T47D (cell line): ENCODE data around the gene ZNF319.

ENCODE experiments used
- DNase-seq, 2 experiments: peaks; one replicate each; pipeline versions ENCODE4 v3.0.0 to v3.0.0-alpha.2; 2011 to 2012; ENCODE audit warnings: low read depth in 1 of 2, low spot score in 1 of 2
- JUND ChIP-seq: IDR thresholded peaks from 2 replicates; pipeline ENCODE4 v1.6.1; 2012; ENCODE audit warnings: low read depth
- in situ Hi-C: cut with HindIII; loops from 2 replicates; pipeline ENCODE4 v1.10.0; 2016; ENCODE audit warnings: low sequenced_read_pairs, low pct_unique_long_range_greater_than_20kb

Gene ZNF319

DNA sequence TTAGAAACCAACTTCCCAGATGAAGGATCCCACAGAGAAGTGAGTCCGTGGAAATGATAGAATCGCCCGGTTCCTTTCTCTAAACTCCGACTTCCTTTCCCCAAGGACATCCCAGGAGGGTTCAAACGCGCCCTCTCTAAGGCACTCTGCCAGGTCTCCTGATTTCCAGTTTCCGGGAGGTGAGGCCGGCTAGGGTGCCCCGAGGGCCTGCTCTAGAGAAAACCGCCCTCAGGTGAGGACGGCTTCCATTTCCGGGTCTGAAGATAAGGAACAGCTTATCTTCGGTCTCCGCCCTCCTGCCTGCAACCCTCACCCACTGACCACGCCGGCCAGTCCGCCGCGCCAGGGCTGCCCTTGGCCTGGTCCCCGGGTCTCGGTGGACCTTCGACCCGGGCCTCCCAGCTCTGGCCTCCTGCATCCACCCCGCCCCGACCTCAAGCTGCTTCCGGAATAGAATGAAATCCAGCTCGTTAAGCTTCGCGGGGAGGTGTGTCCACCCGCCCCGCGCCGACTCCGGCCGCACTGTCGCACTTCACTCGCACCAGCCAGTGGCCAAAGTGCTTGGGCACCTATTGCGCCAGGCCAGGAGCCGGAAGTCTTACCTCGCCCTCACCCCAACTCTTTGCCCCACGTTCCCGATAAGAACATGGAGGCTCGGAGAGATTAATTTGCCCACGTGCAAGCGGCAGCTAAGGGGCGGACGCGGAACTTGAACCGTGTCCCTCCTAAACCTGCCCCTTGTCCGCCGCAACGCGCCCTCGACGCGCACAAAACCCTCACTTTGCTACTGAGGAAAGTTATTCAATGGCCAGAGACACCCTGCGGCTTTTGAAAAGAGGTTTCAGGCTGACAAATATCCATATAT is 24.2 kb upstream of the ZNF319 start:
- in situ Hi-C loops: no loop called here
- DNase-seq: peak; percentile 44 to 50
- no peak for TF ChIP-seq JUND

DNA sequence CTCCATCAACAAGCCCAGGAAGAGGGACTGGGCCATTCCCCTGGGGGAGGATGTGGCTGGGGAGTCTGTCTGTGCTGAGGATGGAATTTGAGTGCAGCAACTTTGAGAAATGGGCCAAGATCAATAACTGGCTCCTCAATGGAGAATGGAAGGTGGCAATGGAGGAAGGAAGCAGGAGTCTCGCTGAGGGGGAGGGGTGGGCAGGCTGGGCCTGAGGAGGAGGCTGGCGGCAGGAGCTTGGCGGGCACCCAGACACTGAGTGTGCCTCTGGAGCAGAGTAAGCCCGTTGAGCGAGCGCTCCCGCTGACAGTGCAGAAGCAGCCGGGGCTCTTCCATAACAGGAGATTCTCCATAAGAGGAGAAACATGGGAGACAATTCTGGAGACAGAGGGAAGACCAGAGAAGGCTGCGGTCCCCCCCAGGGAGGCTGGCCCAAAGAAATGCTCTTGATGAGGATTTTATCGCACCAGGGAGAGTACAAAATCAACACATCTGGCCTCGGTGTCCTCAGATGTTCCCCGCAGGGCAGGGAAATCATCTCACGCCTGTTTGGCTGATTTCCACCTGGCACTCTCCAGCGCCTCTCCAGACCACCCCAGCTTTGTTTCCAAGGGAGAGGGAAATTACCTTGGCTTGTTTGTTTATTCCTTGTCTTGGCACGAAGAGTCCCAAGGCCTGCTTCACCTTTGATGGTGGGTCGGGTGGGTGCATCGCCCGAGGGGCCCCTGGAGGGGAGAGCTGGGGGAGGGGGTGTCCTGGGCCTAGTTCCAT is 22.3 kb upstream of the ZNF319 start:
- DNase-seq: no peak
- TF ChIP-seq JUND: no peak
- in situ Hi-C loops: no loop called here

DNA sequence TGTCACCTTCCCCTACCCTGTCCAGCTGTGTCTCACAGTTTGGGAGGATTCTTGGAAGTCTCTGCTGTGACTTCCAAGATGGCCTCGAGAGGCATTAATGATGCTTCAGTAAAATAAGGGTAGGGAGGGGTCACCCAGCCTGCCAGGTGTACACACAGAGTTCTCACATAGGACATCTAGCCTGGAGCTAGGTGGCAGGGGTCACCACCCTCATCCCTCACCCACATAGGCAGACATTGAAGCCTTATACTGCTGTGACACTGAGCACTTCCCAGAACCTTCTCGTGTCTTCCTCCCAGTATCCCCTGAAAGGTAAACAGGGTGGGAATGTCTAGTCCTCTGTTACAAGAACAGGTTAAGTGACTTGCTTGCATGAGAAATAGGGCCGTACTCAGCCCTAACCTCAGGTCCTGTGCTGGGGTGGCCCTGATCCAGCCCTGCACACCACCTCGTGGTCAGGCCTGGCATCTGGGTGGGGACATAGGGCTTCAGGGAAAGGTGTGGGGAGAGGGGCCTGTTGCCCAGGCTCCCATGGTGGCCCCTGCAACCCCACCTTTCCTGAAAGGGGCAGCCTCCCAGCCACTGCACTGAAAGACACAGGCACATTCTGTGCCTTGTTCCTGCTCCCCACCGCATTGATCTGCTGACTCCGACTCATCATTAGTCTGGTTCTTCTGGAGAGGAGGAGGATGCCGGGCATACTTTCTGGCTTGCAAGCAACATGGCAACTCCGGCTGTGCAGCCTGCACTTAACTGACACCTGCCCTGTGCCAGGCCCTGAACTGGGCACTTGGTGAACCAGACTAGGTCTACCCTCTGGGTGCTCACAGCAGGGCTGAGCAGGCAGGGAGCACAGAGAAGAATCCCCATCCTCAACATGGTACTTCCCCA is 21.4 kb upstream of the ZNF319 start:
- DNase-seq: peak in 1 of 2 experiments; percentile 39
- in situ Hi-C loops: no loop called here

DNA sequence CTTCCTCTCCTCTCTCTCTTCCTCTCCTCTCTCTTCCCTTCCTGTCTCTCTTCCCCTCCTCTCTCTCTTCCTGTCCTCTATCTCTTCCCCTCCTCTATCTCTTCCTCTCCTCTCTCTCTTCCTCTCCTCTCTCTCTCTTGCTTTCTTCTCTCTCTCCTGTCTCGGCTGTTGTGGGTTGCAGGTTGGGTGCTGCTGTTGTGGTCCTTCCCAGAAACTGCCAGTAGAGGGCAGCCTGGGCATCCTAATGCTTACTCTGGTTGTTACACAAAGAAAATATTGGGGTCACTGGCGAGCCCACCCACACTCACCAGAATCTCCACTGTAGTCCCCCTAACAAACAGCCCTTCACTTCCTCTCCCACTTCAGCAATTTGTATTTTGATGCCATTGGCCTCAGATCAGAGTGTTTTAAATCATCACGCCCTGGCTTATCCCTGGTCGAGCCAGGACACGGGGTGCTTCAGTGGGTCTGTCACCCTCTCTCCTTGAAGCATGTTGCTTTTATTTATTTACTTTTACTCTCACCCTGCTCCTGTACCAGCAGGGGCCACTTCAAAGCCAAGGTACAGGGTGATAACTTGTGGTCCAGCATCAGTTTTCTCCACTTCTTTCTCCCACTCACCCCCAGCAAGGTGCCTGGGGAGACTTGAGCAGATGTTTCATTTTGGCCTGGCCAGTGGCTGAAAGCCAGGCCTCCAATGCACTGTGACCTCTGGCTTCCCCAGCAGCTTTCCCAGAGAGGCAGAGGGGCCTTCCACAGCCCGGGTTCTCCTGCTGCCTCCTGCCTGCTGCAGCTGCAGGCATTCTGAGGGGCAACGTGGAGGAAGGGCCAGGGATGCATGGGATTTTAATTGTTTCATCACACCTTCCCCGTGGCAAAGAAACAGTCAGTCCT is 20.4 kb upstream of the ZNF319 start:
- DNase-seq: peak; percentile 37 to 47
- no peak for TF ChIP-seq JUND
- in situ Hi-C loops: no loop called here

More for the DNA sequence above, 21.4 kb upstream of the ZNF319 start:
- TF ChIP-seq JUND: no peak

DNA sequence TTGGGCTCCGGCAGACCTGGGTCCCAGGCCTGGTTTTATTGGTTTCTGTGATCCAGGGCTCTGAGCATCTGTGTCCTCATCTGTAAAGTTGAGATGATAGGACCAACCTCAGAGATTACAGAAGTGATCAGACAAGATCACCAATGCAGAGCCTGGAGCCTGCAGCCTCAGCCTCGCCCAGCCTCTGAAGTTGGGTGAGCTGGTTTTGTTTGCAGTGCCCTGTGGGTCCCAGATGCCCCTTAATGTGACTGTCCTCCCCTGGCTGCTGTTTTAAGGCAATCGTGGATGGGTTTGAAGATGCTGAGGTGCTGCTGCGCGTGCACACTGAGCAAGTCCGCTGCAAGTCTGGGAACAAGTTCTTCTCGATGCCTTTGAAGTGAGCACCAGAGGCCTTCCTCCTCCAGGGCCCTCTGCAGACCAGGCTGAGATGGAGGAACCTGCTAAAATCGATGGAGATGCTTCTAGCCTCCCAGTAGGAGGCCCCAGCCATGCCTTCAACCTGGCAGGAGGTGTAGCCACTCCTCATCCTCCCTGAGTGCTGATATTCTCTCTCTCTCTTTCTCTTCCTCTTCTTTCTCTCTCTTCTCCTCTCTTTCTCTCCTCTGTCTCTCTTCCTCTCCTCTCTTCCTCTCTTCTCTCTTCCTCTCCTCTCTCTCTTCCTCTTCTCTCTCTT is 19.5 kb upstream of the ZNF319 start:
- no peak for DNase-seq
- in situ Hi-C loops: no loop called here
- no peak for TF ChIP-seq JUND

DNA sequence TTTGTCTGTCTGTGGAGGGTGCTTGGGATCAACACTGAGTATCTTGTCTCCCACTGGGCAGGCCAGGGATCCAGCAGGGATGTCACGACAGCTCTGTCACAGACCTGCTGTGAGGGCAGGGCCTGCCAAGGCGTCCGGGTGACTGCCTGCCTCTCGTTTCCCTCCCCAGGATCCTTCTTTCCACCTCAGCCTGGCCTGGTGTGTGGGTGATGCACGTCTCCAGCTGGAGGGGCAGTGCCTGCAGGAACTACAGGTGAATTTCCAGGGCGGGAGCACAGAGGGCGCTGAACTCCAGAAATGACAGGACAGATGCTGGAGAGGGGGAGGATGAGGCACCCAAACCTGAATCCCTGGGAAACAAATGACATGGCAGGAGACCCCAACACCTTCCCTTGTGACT is 18.3 kb upstream of the ZNF319 start:
- no peak for TF ChIP-seq JUND
- in situ Hi-C loops: no loop called here
- peak in 1 of 2 experiments; percentile 25 for DNase-seq

DNA sequence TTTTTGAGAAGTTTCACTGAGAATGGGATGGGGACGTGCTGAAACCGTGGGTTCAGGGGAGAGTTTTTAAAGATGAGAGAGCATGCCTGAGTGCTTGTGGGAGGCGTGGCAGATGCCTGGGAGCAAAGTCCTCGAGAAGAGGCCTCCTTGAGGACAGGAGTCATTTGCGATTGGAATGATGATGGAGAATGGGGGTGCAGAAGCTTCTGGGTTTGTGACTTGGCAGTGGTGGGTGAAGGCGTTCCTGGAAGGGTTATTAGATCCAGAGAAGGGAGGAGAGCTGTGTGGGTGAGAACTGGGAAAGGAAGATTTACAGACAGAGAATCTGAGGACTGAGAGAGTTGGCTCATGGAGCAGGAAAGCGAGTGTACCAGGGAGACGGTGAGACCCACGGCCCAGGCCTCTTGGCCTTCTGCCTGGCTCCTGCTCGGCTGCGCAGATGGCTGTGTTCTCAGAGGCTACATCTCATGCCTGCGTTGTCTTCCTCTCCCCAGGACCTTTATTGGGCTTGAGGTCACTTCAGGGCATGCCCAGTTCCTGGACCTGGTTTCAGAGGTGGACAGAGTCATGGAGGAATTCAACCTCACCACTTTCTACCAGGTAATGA is 16.5 kb upstream of the ZNF319 start:
- TF ChIP-seq JUND: no peak
- in situ Hi-C loops: no loop called here
- no peak for DNase-seq

DNA sequence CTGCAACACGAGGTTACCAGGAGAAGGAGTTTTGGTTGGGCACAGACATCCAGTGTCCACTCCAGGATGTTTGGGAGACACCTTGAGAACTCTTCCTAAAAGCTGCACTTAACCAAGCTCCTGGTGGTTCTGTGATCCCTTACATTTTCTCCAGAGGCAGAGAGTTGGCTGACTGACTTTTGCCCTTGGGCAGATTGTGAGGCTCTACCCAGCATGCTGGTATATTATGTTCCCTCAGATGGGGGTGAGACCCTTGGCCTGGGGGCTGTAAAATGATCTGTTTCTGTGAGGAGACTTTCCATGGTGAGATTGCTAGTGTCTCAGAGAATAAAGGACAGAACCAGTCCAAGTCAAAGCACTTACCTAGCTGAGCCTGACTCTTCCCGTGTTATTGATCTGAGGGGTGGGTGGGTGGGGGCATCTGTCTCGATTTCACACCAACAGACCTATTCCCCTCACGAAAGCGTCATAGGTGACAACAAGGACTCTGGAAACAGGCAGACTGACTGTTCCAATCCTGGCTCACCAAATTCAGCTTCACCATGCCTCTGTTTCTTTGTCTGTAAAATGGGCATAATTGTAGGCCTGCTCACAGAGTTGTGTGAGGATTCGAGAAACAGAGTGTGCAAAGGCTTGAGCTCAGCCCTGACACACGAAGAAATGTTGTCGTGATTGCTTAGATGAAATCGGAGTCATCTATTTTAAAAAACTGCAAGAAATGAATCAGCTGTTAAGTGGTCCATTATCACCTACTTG is 12.9 kb upstream of the ZNF319 start:
- TF ChIP-seq JUND: no peak
- in situ Hi-C loops: no loop called here
- no peak for DNase-seq

DNA sequence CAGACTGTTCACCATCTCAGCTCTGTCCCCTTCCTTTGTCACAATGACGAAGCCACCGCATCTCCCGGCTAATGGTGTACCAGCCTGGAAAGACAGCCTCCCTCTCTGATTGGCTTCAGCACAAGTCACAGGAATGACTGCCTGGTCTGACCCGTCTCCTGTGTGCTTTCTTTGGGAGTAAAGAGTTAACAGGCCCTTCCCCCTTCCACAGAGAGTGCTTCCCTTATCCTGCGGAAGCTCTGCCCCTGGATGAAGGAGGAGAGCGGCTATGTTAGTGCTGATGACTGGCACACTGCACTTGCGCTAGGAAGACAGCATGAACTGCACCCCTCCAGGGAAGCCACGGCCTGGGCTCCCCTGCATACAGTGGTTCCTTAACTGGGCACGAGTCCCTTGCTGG is 12.0 kb upstream of the ZNF319 start:
- no peak for TF ChIP-seq JUND
- in situ Hi-C loops: no loop called here
- no peak for DNase-seq

DNA sequence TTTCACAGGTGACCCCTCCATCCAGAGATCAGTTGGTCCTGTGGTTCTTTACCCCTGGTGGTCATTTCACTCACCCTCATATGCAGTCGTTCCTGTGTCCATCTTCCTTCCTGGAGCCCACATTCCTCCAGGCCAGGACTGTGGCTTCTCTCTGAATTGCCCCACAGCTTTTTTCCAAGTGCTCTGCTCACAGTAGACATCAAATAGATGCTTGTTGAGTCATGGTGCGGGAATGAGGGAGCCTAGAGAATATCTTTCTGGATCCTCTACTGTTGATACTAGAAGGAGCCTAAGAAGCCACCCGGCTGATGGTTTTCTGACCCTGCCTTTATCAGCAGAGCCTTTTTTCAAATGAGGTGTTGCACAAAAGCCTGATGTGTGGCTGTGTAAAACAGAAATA is 11.2 kb upstream of the ZNF319 start:
- in situ Hi-C loops: no loop called here
- no peak for TF ChIP-seq JUND
- no peak for DNase-seq
